ENCODE measurements around the gene TMEM121.
"Not testable (repeated sequence)": the region's sequence is repeated elsewhere in the genome, so short reads cannot be mapped to it uniquely, and the experiment has no call there.

The TMEM121 gene

GRCh38 chr14:105537580-105538474 is 11.4 kb downstream of the TMEM121 start:
- peak; percentile 98 for TF ChIP-seq CTCF (IDR thresholded peaks at IDR 0.05; ENCODE audit: low read depth, low read length)
- H3K4me3 ChIP-seq (ENCODE audit: low read depth, low read length), result no peak overlapping the region

- TF ChIP-seq CTCF (IDR thresholded peaks at IDR 0.05; ENCODE audit: low read depth, low read length), result no peak
- H3K4me3 ChIP-seq (ENCODE audit: low read depth, low read length), result no peak overlapping the region
Measured at GRCh38 chr14:105538481-105539049, 12.2 kb downstream of the TMEM121 start.

GRCh38 chr14:105540811-105541210 is 14.4 kb downstream of the TMEM121 start:
- no peak for TF ChIP-seq CTCF (IDR thresholded peaks at IDR 0.05; ENCODE audit: low read depth, low read length)
- H3K4me3 ChIP-seq (ENCODE audit: low read depth, low read length), result no peak overlapping the region

- H3K4me3 ChIP-seq (ENCODE audit: low read depth, low read length), result no peak overlapping the region
- no peak for TF ChIP-seq CTCF (IDR thresholded peaks at IDR 0.05; ENCODE audit: low read depth, low read length)
Measured at GRCh38 chr14:105541218-105541875, 15.0 kb downstream of the TMEM121 start.

- not testable (repeated sequence) for H3K4me3 ChIP-seq (ENCODE audit: low read depth, low read length)
Measured at GRCh38 chr14:105545676-105546075, 19.3 kb downstream of the TMEM121 start.

GRCh38 chr14:105546410-105546809 is 20.0 kb downstream of the TMEM121 start:
- not testable (repeated sequence) for H3K4me3 ChIP-seq (ENCODE audit: low read depth, low read length)

- not testable (repeated sequence) for H3K4me3 ChIP-seq (ENCODE audit: low read depth, low read length)
Measured at GRCh38 chr14:105547072-105547471, 20.7 kb downstream of the TMEM121 start.

- H3K4me3 ChIP-seq (ENCODE audit: low read depth, low read length), result no peak overlapping the region
- no peak for TF ChIP-seq CTCF (IDR thresholded peaks at IDR 0.05; ENCODE audit: low read depth, low read length)
Measured at GRCh38 chr14:105547741-105548169, 21.4 kb downstream of the TMEM121 start.
